Iris pigment epithelial cell (primary cell): ENCODE measurements around the gene PCGF2.
A peak's percentile ranks its signal among the peaks of the same experiment; 100 is the strongest.

Experiments
- DNase-seq: peaks from one replicate; pipeline ENCODE4 v3.0.0-alpha.2; 2011; ENCODE audit warnings: low read depth

The PCGF2 gene

DNA sequence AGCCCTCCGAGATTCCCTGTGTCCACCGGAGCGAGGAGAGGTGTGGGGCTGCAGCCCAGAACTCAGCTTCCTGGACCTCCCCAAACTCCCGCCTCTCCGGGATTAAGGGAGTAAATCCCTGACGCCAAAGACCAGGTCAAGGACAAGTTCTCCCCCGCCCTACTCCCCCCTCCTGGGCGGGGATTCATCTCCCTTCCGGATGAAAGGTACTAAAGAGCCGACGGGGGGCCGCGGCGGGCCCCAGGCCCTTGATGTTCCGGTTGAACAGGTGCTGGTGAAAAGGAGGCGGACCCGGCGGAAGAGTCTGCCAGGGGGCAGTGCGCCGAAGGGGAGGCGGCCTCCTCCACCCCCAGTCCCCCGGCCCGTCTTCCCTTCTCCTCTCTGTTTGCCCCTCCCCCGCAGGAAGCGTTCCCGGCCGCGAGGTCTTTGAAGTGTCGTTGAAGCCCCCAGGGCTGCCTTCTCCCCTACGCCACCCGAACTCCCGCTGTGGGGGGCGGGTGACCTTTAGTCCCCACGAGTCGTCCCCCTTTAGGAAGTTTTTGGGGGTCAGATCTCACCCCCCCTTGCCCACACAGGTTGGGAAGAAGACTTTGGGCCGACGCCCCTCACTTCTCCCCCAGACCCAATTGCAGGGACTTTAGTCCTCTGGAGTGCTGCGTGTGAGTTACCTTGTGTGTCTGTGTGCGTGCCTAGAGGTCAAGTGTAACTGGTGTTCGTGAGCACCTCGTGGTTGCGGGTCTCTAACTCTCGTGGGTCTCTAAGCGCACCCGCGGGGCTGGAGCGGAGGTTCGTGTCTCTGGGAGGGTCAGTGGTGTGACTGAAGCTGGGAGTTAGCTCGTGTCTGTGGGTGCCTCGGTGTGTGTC lies 44.2 kb downstream of the PCGF2 start:
- no peak for DNase-seq

DNA sequence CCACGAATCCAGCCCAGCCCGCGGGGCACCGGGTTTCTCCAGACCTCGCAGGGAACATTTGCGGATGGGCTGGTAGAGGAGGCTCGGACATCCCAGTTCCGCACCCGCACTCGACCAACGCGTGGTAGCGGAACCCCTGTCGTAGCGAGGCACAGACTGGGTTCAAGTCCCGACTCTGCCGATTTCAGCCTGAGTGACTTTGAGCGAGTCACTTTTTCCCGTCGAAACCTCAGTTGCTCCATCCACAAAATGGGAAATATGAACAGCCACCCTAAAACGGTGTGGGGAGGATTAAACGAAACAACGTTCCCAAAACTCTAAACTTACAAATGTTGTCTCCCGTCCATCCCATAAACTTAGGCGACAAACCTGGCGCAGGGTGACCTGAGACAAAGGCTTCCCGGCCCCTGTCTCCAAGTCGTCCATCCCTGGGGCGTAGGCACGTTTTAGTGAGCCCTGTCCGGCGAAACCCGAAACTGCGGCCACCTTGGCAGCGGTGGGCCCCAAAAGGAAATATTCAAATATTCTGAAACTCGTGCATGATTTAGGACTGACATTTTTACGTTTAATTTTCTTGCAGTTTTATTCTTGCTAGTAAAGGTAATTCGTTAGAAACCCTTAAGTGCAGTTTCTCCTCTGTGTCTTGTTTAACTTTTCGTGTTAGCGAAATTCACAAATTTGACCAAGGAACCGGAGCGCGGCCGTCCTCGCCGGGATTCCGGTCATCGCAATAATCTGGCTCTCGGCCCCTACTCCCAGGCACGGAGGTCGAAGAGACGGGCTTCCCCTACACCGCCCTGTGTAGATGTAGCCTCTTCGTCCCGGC lies 45.0 kb downstream of the PCGF2 start:
- no peak for DNase-seq

DNA sequence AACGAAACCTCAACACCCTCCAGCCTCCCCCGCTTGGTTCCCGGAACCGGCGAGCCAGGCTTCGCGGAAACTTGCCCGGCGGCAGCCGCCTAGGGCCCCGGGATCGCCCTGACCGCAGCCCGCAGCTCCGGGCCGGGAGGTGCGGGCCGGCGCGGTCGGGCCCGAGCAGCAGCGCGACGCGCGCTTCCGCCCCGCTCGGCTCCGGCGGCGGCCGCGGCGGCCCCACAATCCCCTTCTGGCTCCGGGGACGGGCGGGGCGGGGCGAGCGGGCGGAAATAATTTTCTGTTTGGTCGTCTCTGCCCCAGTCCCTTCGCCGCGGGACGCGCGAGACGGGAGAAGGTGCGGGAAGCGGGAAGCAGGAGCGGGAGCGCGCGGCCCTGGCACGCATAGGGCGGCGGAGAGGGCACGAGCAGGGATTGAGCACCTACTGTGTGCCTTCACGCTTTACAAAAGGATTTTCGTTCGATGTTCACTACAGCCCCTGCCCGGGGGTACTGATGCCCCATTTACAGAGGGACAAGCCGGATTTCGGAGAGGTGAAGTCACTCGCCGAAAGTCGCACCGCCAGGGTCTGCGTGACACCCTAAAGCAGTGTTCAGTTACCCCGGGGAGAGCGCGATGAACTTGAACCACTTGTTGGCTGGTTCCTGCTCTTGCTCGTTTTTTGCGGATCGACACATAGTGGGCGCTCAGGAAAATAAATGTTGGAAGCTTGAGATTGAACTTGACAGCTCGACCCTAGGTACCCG lies 45.8 kb downstream of the PCGF2 start:
- peak; percentile 82 for DNase-seq

- peak; percentile 38 for DNase-seq
Measured at GRCh38 chr17:38701504-38702165, 46.5 kb downstream of the PCGF2 start.

- no peak for DNase-seq
Measured at GRCh38 chr17:38698760-38699159, 49.4 kb downstream of the PCGF2 start.

GRCh38 chr17:38697061-38697820 lies 50.9 kb downstream of the PCGF2 start:
- no peak for DNase-seq

- no peak for DNase-seq
Measured at GRCh38 chr17:38693700-38694329, 54.3 kb downstream of the PCGF2 start.

DNA sequence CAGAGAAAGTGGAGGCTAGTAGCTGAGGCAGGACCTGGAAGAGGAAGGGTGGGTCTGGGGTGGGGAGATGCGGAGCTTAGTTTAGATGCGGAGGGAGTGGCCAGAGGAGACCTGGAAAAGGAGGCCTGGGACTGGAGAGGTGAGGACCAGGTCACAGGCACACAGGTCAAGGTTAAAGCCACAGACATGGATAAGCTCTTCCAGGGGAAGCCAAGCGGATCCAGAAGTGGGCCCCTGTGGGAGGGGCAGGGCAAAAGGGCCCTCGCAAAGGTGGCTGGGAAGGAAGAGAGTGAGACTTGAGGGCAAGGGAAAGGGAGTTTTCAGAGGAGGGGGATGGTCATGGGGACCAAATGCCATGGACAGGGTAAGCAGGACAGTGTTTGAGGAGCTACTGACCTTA lies 57.0 kb downstream of the PCGF2 start:
- DNase-seq: no peak

- DNase-seq: no peak
Measured at GRCh38 chr17:38690386-38690785, 57.8 kb downstream of the PCGF2 start.

DNA sequence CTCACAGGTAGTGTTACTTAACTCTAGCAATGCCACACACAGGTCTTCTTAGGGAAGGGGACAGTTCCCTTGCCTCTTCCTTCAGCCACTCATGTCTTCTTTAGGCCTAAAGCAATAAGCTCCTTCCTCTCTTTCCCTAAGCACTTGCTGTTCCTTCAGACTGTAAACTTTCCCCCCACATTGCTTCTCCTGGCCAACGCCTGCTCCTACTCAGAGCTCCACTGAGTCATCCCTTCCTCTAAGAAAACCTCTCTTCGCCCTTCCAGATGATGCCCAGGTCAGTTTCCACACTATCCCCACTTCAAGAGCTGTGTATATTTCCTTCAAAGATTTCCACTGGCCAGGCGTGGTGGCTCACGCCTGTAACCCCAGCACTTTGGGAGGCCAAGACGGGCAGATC lies 60.9 kb downstream of the PCGF2 start:
- peak; percentile 80 for DNase-seq

DNA sequence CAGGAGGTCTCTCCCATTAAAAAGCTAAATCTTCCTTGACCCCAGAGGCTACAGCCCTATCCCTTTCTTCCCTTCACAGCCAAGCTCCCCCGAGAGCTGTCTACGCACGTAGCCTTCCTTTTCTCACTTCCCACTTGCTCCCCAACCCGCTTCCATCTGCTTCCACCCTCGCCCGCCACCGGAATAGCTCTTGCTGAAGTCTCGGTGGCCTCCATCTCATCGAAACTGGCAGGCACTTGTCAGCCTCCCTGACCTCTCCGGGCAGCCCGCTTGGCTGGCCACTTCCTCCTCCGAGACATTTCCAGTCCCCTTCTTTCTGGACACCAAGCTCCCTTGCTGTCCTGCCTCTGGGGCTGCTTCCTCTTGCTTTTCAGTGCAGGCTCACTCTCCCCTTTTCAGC lies 62.6 kb downstream of the PCGF2 start:
- no peak for DNase-seq
